ENCODE measurements around the gene AFF2.
"Not testable (repeated sequence)": the region's sequence is repeated elsewhere in the genome, so short reads cannot be mapped to it uniquely, and the experiment has no call there.

The AFF2 gene

GRCh38 chrX:148871422-148872160 is 371.2 kb downstream of the AFF2 start:
- no peak for DNase-seq

DNA sequence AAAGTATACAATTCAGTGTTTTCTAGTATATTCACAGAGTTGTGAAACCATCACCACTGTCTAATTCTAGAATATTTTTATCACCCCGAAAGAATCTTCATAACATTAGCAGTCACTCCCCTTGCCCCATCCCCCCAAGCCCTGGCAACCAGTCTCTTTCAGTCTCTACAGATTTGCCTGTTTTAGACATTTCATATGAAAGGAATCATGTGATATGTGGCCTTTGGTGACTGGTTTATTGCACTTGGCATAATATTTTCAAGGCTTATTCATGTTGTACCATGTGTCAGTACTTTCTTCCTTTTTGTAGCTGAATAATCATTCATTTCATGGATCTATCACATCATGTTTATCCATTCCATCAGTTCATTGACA is 371.7 kb downstream of the AFF2 start:
- DNase-seq = no peak

- DNase-seq = no peak
These were observed 372.5 kb downstream of the AFF2 start for GRCh38 chrX:148872881-148873280.

- no peak for DNase-seq
These were observed 374.3 kb downstream of the AFF2 start for GRCh38 chrX:148874636-148875246.

DNA sequence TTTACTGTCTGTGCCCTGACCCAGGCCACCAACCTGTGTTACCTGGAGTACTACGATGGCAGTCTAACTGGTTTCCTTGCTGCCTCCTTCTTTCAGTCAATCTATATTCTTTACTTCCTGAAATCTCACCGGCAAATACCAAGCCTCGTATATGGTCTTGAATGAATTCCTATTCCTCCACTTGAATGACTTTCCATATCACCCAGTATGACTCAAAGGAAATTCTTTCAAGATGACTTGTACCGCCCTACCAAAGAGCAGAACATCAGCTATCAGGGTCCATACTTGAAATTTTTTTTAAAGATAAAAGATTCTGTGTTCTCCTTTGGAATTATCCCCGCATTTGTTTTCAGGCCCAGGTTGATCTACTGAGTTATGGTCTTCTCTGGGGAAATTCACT is 378.0 kb downstream of the AFF2 start:
- DNase-seq = no peak

- DNase-seq = no peak
These were observed 384.8 kb downstream of the AFF2 start for GRCh38 chrX:148885203-148885602.

DNA sequence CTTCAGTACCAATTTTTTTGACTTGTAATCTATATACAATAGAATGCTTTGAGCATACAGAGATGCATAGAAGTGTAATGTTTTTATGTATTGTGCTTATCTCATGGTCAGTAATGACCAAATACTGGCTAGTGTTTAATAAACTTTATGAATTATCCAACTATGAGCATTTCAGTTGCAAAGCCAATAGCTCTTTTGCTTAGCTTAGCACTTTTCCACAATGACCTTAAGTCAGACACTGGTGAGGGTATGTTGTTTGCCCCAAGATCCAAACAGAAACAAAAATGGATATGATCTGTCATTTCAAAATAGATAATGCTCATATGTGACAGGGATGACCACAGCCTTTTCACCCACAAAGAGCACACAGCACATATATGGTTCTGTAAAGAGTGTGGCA is 393.0 kb downstream of the AFF2 start:
- no peak for DNase-seq

DNA sequence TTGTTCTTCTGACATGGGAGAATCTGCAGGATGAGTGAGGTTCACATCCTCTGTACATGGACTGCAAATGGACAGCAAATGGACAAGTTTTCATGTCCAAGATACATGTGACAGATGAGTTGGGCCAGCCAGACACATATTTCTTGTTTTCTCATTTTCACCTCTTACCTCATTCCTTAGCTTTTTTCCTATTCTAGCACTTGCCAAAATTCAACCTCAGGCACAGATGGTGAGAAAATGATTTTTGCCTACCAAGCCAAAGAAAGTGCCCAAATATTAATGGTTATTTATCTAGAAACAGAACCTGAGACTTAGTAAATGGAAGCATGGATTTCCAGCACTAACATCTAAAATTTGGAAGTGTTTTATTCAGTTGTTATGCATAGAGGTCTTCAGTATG is 402.2 kb downstream of the AFF2 start:
- DNase-seq = no peak

- DNase-seq = no peak
These were observed 402.8 kb downstream of the AFF2 start for GRCh38 chrX:148903176-148903575.

DNA sequence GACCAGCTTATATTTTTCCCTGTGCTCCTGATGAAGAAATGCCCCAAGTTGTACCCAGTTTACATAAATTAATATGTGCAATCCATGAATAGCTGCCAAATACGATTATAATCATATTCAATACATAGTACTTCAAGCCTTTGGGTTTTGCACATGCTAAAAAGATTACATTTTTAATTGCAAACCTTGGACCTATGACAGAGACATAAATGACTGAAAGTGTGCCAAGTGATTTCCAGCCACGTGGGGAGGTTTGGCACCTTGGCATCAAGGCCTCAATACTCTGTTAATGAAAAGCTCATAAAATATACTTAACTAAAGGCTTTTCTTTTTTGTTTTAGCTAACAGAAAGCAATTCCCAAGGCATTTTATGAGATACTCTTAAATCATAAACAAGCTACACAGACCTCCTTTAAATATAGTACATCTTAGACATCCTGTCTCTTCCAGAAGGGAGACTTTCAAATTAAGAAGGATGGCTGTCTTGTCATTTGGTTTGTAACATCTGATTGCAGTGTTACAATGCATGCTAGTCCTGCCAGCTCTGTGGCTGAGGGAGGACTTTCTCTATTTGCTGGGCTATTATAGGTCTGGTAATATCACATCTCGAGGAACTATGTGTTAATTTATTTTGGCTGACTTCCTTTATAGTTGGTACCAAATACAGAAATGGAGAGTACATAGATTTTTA is 404.1 kb downstream of the AFF2 start:
- DNase-seq = no peak

DNA sequence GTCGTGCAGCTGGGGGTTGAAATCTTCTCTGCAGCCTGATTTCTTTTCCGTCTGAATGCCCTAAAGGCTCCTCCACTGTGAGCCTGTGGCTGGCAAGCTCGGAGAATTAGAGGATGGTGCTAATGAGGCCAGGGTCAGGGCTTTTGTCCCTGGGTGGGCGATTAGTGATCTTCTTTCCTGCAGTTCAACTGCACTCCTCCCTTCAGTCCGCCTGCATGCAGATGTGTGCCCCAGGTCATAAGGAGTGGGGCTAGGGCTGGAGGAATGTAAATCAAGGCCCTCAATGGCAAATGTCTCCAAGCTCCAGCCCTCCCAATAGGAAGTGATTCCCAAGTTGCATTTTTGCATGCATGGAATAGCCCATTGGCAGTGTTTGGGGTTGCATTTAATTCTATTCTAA is 405.0 kb downstream of the AFF2 start:
- DNase-seq = no peak

DNA sequence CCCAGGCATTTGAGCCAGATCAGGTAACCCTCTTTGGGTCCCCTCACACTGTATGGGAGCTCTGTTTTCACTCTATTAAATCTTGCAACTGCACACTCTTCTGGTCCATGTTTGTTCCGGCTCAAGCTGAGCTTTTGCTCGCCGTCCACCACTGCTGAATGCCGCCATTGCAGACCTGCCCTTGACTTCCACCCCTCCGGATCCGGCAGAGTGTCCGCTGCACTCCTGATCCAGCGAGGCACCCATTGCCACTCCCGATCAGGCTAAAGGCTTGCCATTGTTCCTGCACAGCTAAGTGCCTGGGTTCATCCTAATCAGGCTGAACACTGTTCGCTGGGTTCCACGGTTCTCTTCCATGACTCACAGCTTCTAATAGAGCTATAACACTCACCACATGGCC is 406.2 kb downstream of the AFF2 start:
- DNase-seq = not testable (repeated sequence)

DNA sequence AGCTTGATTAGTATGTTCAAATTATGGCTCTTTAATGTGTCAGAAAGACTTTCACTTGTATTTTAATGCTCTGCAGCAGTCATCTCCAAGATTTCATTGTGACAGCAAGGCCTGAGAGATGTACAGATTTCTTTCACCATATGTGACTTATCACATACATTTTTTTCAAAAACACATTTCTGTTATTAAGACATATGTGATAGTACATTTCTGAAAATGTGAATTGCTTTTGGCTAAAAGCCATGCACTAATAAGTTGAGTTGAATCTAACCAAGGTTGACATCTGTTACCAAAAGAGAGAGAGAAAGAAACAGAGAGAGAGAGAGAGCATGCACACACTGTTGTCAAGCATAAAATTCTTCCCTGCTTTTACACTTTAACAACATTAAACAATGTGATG is 409.3 kb downstream of the AFF2 start:
- DNase-seq = no peak

GRCh38 chrX:148913971-148914370 is 413.6 kb downstream of the AFF2 start:
- DNase-seq = no peak

- no peak for DNase-seq
These were observed 414.4 kb downstream of the AFF2 start for GRCh38 chrX:148914783-148915182.

- no peak for DNase-seq
These were observed 415.1 kb downstream of the AFF2 start for GRCh38 chrX:148915474-148915873.

DNA sequence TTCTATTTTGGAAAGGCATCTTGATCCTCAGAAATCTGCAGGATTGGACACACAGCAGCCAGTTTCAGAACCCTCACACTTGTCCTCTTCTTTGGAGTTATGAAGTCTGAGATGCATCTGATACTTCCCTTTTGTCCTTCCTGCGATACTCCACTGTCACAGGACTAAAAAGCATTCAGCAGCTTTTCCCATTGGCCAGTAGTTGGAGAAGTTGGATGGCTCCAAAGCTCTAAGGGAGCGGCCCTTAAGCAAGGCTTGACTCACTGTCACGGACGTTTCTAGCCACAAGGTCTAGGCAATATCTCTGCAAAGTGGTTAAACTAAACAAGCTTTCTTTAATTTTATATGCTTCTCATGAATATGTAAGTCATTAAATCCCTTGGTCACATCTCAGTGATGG is 417.0 kb downstream of the AFF2 start:
- no peak for DNase-seq

- DNase-seq = no peak
These were observed 423.2 kb downstream of the AFF2 start for GRCh38 chrX:148923631-148924030.

DNA sequence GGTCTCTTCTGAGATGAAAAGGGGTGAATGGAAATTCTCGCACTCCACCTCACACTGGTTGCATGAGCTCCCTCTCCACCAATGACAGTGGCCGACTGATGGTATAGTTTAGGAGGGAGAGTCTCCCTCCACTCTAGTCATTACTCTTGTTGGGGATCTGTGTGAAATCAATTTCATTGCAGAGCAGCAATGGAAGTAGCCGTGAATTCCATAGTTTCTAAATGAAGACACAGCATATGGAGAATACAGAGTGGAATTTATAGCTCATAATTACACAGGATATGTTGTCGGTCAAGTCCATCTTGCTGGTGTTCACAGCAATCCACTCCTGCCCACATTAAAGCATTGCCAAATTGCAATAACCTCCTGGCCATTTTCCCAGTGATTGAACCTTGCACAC is 426.0 kb downstream of the AFF2 start:
- no peak for DNase-seq

DNA sequence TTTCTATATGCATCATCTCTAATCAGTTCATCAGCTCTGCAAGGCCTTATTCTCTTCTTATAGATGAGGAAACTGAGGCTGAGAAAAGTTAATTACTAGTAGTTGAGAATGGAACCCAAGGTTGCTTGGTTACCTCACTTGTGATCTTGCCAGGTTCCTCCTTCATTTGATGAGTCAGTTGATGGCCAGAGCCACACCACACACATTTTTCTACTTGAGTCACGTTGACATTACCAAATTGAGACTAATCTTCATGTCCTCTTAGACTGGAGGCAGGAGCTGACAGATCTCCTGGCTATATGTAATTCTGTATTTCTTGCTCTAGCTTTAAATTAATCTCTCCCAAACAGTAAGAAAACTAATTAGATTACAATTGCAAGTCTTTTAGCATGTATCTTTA is 428.4 kb downstream of the AFF2 start:
- DNase-seq = no peak

DNA sequence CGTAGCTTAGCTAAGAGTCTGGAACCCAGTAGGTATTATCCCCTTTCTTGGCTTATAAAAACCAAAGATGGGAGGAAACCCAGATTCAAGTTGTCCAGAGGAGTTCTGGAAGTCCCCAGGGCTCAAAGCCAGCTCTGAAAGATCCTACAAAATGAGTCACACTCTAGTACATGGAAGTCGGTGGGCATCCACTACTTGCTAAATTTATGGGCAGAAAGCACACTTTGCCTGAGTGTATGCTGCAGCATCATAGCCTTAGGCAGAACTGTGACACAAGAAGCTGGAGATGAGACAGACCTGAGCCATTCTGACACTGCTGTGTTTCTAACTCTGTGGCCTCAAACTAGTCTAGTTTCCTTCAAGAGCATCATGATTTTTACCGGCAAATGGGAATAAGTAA is 429.3 kb downstream of the AFF2 start:
- DNase-seq = no peak

DNA sequence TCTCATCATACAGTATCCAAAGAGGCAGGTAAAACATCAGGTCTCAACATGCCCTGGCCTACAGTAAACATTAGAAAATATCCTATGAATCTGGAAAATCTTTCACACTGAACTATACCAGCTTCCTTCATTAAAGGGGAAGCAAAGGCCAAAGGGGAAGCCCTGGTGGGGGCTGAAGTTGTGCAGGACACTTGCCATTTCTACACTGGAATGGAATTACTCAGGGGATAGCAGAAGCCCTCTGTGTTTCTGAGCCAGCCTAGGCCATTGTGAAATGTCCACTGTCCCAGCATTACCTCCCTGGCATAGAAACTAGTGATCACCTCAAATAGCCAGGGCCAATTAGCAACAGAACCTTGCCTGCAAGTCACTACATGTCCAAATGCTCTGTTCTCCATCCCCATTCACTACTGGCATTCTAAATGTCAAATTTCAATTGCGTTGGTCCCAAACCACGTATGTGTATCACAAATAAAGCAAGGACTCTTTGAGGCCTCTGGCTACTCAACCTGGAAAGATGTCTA is 429.9 kb downstream of the AFF2 start:
- no peak for DNase-seq

DNA sequence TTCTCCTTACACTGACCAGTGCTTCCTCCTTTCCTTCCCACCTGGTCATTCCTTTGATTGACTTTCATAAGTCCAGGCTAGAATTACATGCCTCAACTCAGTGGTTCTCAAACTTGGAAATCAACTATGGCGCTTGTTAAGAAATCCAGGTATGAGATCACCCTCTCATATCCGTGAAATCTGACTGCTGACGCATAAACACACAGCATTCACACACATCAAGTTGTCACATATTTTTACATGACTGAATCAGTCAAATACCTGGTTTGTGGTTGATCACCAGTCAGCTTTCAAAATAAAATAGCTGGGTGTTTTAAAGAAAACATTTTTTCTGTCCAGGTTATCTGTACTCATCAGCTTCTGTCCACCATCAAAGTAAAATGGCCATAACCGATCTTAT is 433.5 kb downstream of the AFF2 start:
- no peak for DNase-seq

DNA sequence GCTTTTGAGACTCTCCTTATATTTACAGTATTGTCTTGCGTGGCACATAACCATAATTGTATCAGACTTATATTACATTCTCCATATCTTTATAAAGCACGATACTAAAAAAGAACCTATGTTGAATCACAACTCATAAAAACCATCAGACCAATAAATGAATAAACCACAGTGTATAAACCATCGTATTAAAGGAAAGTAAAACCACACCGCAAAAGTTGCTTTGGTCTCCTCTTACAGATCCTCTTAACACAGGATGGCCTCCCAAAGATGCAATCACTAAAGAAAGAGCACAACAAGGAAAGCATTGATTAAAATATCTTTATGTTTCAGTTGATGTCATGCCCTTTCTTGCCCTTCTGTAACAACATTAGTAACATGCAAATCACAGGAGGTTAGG is 437.9 kb downstream of the AFF2 start:
- no peak for DNase-seq
